Activated naive CD4-positive, alpha-beta T cell treated with anti-CD3 and anti-CD28 coated beads, Interleukin-2, amount 50 U/mL, for 72 hours (primary cell): ENCODE data around the gene CDCA8. TPM values are rescaled to one million over a fixed set of nuclear protein-coding genes. Genes with fewer than 3 reads are reported as not detected.

Experiments used
- ATAC-seq, 2 donors: fragments of 150-1000 bp; cut with Tn5 transposase; 2 replicates each; pipeline ENCODE4 v1.10.0; 2021; ENCODE audit warnings: mild to moderate bottlenecking in 2 of 2, moderate library complexity in 2 of 2
- DNase-seq, 2 donors: peaks; one replicate each; pipeline ENCODE4 v3.0.0; 2021 to 2022; ENCODE audit warnings: low spot score in 2 of 2
- H3K27ac Mint-ChIP-seq, 2 donors: one replicate each; pipeline ENCODE4 v1.8.0; 2022; ENCODE audit warnings: mild to moderate bottlenecking in 2 of 2, mixed read lengths in 2 of 2
- H3K36me3 Mint-ChIP-seq, 2 donors: one replicate each; pipeline ENCODE4 v1.8.0; 2022; ENCODE audit warnings: mixed read lengths in 2 of 2
- H3K9me3 Mint-ChIP-seq, 2 donors: one replicate each; pipeline ENCODE4 v1.8.0; 2022; ENCODE audit warnings: mixed read lengths in 2 of 2
- total RNA-seq, 2 donors: library from RNA; stranded (reverse); gene quantifications; one replicate each; pipeline ENCODE4 v1.2.3, GENCODE V29; 2022

CDCA8 gene
- total RNA-seq, 2 donors from 2014 or later = 60.7 to 82.2 TPM

- no peak for ATAC-seq
- peaks cover 15 to 51% of the 10 kb centered on the region in 2 donors for H3K36me3 Mint-ChIP-seq
- no peak overlapping the region for H3K27ac Mint-ChIP-seq
Measured at GRCh38 chr1:37697090-37697489, 4.8 kb downstream of the CDCA8 start.

GRCh38 chr1:37697737-37698136 is 5.4 kb downstream of the CDCA8 start:
- ATAC-seq (no peak), DNase-seq (no peak)
- H3K27ac Mint-ChIP-seq = no peak overlapping the region
- H3K36me3 Mint-ChIP-seq = peaks cover 10 to 51% of the 10 kb centered on the region in 2 donors
- no peaks in the 10 kb centered on the region for H3K9me3 Mint-ChIP-seq

More at GRCh38 chr1:37697090-37697489, 4.8 kb downstream of the CDCA8 start:
- H3K9me3 Mint-ChIP-seq = no peaks in the 10 kb centered on the region
- no peak for DNase-seq

DNA sequence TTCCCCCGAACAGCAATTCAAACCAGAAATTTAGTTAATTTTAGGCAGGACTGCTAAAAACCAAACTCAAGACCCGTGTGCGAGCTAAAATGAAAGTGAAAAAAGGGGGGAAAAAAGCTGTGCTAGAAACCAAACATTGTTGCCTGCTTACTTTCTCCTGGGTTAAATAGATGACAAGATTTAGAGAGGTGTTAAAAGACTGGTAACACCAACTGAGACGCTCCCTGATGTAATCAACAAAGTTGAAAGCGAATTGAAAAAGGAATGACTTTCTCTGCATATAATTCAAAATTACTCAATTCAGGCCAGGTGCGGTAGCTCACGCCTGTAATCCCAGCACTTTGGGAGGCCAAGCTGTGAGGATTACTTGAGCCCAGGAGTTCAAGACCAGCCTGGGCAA is 6.8 kb downstream of the CDCA8 start:
- Mint-ChIP-seq H3K36me3 (peaks cover 14 to 49% of the 10 kb centered on the region in 2 donors), H3K9me3 (no peaks in the 10 kb centered on the region), H3K27ac (peak overlapping the region; percentile 59 to 85)
- ATAC-seq (peak in 1 of 2 donors; percentile 35), DNase-seq (no peak)

- Mint-ChIP-seq H3K27ac (no peak overlapping the region), H3K9me3 (no peaks in the 10 kb centered on the region), H3K36me3 (peaks cover 14 to 45% of the 10 kb centered on the region in 2 donors)
- DNase-seq (no peak), ATAC-seq (no peak)
Measured at GRCh38 chr1:37701051-37701450, 8.7 kb downstream of the CDCA8 start.

GRCh38 chr1:37703061-37703460 is 10.7 kb downstream of the CDCA8 start:
- ATAC-seq (no peak), DNase-seq (no peak)
- H3K36me3 Mint-ChIP-seq = peaks cover 19 to 46% of the 10 kb centered on the region in 2 donors
- no peak overlapping the region for H3K27ac Mint-ChIP-seq
- no peaks in the 10 kb centered on the region for H3K9me3 Mint-ChIP-seq

GRCh38 chr1:37704966-37705365 is 12.7 kb downstream of the CDCA8 start:
- no peaks in the 10 kb centered on the region for H3K9me3 Mint-ChIP-seq
- ATAC-seq = no peak
- no peak overlapping the region for H3K27ac Mint-ChIP-seq
- H3K36me3 Mint-ChIP-seq = peaks cover 22 to 53% of the 10 kb centered on the region in 2 donors
- DNase-seq = no peak

GRCh38 chr1:37705399-37705798 is 13.1 kb downstream of the CDCA8 start:
- H3K36me3 Mint-ChIP-seq = peaks cover 22 to 51% of the 10 kb centered on the region in 2 donors
- DNase-seq (no peak), ATAC-seq (no peak)
- H3K9me3 Mint-ChIP-seq = no peaks in the 10 kb centered on the region
- H3K27ac Mint-ChIP-seq = no peak overlapping the region

DNA sequence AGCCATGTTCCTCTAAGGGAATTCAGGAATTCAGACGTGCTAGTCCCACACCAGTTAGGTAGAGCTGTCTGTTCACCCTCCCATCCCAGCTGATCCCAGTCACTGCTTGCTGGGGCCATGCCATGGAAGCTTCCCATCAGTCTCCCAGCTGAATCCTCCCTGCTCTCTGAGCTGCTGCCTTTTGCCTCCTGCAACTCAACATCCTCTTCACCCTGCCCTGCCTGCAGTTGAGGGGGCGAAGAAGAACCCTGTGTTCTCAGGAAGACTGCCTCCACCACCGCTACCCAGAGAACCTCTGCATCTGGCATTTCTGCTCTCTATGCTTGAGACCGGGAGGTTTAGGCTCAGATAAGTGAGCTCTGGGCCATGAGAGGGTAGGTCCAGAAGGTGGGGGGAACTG is 16.2 kb downstream of the CDCA8 start:
- Mint-ChIP-seq H3K27ac (no peak overlapping the region), H3K9me3 (no peaks in the 10 kb centered on the region), H3K36me3 (peaks cover 18 to 36% of the 10 kb centered on the region in 2 donors)
- ATAC-seq = no peak
- DNase-seq = no peak

DNA sequence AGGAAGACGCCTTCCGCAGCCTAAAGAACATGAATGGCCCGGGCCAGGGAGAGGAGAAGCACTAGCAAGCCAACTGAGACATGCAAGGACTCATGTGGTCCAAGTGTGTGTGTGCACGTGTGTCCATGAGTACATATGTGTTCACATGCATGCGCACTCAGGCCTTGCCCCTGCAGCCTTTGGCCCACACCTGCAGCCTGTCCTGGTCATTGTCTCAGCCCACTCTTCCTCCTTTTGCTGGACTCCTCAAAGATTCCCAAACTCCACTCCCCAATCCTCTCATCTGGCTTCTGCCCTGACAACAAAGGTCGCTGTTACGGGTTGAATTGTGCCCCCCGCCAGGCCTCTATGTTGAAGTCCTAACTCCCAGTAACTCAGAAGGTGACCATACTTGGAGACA is 21.9 kb downstream of the CDCA8 start:
- Mint-ChIP-seq H3K36me3 (peaks cover under 1 to 8% of the 10 kb centered on the region in 2 donors), H3K27ac (no peak overlapping the region), H3K9me3 (no peaks in the 10 kb centered on the region)
- no peak for ATAC-seq
- no peak for DNase-seq

DNA sequence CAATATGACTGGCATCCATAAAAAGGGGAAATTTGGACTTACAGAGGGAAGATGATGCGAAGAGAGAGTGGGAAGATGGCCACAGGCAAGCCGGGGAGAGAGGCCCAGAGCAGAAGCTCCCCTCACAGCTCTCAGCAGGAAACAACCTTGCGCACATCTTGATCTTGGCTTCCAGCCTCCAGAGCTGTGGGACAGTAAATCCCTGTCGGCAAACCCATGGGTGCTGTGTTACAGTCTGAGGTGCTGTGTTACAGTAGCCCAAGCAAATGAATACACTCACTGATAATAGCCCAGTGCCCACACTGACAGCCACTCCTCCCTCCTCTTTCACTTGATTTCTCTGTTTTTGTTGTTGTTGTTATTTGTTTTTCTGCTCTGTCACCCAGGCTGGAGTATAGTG is 22.4 kb downstream of the CDCA8 start:
- no peaks in the 10 kb centered on the region for H3K9me3 Mint-ChIP-seq
- H3K36me3 Mint-ChIP-seq = peaks cover 0 to 4% of the 10 kb centered on the region in 2 donors

DNA sequence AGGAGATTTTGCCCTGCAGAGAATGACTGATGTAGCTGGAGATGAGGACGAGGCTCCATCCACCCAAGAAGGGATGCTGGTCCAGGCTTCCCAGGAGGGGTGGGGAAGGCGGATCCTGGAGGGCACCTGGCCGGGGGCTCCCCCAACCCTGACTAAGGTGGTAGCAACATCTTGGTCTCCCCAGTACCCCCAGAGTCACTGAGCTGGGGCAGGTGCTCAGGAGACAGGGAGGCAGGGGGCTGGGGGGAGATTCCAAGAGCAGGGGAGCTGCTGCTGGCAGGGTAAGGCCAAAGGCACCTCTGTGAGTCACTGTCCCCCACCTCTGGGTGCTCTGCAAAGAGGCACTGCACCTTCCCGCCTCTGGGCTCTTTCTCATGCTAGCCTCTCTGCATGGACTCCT is 24.0 kb downstream of the CDCA8 start:
- Mint-ChIP-seq H3K36me3 (no peaks in the 10 kb centered on the region), H3K27ac (no peak overlapping the region), H3K9me3 (no peaks in the 10 kb centered on the region)
- DNase-seq (no peak), ATAC-seq (no peak)

More for the DNA sequence above, 22.4 kb downstream of the CDCA8 start:
- ATAC-seq (no peak), DNase-seq (no peak)
- H3K27ac Mint-ChIP-seq = no peak overlapping the region

GRCh38 chr1:37717631-37718030 is 25.3 kb downstream of the CDCA8 start:
- no peak for DNase-seq
- no peak for ATAC-seq
- H3K36me3 Mint-ChIP-seq = no peaks in the 10 kb centered on the region
- no peak overlapping the region for H3K27ac Mint-ChIP-seq
- no peaks in the 10 kb centered on the region for H3K9me3 Mint-ChIP-seq

GRCh38 chr1:37718181-37718900 is 26.0 kb downstream of the CDCA8 start:
- H3K27ac Mint-ChIP-seq = no peak overlapping the region
- H3K36me3 Mint-ChIP-seq = no peaks in the 10 kb centered on the region
- no peaks in the 10 kb centered on the region for H3K9me3 Mint-ChIP-seq
- no peak for ATAC-seq
- no peak for DNase-seq

DNA sequence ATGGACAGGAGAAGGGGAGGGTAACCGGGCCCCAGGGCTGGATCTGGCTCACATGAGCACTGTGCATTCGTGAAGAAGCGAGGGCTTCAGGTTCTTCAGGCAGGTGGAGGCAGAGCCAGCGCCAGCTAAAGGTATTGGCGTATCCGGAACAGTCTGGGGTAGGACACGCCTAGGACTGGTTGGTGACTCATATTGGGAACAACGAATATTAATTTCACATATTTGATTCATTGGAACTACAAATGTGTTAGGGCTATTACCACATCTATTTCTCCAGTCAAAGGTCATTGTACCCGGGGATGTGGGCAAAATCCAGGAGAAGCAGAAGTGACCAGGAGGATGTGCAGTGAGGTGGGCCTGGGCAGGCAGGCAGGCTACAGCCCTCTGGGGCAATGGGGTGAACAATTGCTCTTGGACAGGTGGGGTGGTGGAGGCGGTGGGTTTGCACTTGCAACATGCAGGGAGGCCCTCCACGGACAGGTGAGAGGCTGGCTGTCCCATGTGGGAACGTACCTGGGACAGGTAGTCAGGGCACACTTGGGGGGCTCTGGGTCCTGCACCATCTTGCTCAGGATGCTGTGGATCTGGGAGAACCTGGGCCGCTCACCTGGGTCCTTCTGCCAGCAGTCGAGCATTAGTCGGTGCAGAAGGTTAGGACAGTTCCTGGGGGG is 26.7 kb downstream of the CDCA8 start:
- no peak for DNase-seq
- H3K9me3 Mint-ChIP-seq = no peaks in the 10 kb centered on the region
- no peak for ATAC-seq
- no peak overlapping the region for H3K27ac Mint-ChIP-seq
- no peaks in the 10 kb centered on the region for H3K36me3 Mint-ChIP-seq

GRCh38 chr1:37719572-37720195 is 27.4 kb downstream of the CDCA8 start:
- ATAC-seq (no peak), DNase-seq (no peak)
- Mint-ChIP-seq H3K27ac (no peak overlapping the region), H3K9me3 (no peaks in the 10 kb centered on the region), H3K36me3 (no peaks in the 10 kb centered on the region)

GRCh38 chr1:37720231-37721130 is 28.2 kb downstream of the CDCA8 start:
- no peak overlapping the region for H3K27ac Mint-ChIP-seq
- ATAC-seq (no peak), DNase-seq (no peak)
- no peaks in the 10 kb centered on the region for H3K36me3 Mint-ChIP-seq
- no peaks in the 10 kb centered on the region for H3K9me3 Mint-ChIP-seq

DNA sequence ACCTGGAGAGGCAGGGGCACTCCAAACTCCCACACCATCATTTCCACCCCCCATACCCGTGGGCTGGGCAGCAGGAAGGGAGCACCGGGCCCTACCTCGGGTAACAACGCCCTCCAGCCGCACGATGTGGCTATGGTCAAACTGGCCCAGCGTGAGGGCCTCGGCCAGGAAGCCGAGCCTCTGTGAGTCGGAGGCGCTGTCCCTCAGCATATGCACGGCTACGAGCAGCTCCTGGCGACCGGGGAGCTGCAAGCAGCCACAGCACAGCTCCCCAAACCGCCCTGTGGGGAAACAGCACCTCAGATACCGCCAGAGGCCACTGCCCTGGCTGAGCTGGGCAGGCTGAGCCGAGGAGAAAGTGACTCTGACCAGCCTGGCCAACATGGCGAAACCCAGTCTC is 29.2 kb downstream of the CDCA8 start:
- no peaks in the 10 kb centered on the region for H3K36me3 Mint-ChIP-seq
- no peaks in the 10 kb centered on the region for H3K9me3 Mint-ChIP-seq
- DNase-seq (no peak), ATAC-seq (no peak)
- no peak overlapping the region for H3K27ac Mint-ChIP-seq
